Islet of Langerhans (tissue), 1 donor: ENCODE measurements around the gene SHISA8.
"Not testable (repeated sequence)": the region's sequence is repeated elsewhere in the genome, so short reads cannot be mapped to it uniquely, and the experiment has no call there.

Experiments used
- FAIRE-seq: peaks from one replicate; lab custom pipeline; 2011; peaks lifted over from hg19 to GRCh38; lab: Jason Lieb, UNC

SHISA8 gene

DNA sequence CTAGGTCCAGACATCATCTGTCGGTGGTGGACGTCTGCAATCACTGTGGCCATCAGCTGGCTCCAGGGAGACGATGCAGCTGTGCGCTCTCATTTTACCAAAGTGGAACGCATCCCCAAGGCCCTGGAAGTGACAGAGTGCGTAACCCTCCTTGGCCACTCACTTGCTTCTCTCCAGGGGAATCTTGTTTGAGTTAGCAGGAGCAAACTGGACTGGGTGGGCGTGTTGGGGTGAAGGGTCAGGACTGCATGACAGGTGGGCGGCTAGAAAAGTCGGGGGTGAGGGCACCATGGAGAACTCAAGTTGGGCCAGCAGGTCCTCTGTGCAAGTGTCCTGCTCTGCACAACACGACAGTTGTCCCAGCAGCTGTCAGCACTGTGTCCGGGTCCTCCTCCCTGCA lies 16.2 kb downstream of the SHISA8 start:
- FAIRE-seq, result no peak

DNA sequence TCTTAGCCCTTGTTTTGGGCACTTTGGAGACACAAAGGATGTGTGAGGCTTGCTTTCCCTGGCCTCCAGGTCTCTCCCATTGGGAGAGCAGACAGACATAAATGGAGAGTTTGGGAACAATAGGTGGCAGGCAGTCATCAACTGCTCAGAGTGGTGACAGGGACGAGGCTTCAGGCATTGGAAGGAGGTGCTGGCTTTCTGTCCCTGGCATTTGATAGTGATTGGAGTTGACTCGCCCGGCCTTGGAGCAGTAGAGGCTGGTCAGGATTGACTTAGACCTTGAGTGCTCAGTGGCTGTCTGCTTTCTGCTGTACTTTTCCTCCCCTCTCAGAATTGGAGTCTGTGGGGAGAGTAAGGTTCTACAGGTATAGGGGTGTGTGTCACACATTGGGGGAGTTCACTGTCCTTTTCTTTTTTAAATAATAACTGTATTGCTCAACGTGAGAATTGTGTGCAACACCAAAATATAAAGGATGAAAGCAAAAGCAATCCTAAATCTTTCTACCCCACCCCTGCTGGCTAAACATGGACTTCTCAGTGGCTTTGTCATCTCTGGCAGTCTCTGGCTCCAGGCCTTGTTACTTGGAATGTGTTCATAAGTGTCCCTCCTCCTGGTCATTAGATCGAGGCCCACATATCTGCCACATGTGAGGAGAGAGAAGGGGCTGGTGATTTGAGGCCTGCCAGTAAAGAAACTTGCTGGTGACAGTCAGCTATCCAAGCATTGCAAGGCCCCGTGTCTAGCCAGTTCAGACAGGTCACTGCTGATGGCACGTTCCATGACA lies 21.1 kb downstream of the SHISA8 start:
- no peak for FAIRE-seq

DNA sequence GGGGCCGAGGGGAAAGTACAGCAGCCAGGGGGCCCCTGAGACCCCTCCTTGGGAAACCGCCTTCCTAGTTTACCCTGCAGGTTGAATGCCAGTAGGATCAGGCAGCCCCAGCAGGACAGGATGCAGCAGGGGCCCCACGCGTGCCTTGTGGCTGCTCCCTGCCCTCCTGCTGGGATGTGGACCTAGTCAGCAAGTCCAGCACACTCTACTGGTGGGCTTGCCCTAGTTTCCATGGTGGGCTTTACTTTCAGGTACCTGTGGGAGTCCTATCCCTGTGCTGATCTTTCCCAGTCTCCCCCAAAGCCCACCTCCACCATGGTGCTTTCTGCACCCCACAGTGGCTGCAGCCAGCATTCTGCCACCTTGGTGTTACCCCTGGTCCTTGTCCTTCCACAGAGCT lies 22.2 kb downstream of the SHISA8 start:
- no peak for FAIRE-seq

DNA sequence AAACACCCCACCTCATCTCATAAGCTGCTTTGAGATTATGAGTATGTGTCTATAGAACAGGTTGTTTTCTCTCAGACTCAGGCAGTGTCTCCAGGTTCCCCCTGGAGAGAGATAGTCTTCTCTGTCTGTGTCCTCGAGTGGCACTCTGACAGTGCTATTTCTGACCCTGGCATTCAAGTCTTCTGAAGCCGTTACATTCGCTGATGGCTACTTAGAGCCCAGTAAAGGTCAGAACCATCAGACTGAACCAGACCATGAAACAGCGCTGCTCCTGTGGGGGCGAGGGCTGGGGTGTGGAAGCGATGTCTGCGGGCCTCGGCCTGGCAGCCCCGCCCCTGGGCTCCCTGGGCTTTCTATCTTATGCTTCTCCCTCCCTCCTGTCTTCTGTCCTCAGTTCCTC lies 23.5 kb downstream of the SHISA8 start:
- no peak for FAIRE-seq

DNA sequence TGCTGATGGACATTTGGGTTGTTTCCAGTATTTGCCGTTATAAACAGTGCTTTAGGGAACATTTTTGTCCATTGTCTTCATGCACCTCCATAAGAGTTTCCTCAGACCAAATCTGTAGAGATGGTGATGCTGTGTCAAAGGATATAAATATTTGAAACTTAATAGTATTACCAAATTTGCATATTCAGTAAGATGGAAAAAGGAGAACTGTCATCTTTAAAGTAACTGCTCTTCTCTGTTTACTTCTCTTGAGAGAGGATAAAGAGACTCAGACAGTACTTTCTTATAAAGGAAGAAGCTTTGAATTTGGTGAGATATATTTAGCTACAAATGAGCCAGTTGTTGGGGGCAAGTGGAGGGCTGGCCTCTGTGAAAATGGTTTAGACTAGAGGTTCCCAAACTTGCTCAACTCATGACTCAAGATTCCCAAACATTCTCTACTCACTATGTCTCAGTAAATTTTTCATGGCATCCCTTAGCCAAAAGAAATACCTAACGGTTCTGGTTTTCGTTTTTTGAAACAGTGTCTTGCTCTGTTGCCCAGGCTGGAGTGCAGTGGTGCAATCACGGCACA lies 26.2 kb downstream of the SHISA8 start:
- FAIRE-seq, result no peak

DNA sequence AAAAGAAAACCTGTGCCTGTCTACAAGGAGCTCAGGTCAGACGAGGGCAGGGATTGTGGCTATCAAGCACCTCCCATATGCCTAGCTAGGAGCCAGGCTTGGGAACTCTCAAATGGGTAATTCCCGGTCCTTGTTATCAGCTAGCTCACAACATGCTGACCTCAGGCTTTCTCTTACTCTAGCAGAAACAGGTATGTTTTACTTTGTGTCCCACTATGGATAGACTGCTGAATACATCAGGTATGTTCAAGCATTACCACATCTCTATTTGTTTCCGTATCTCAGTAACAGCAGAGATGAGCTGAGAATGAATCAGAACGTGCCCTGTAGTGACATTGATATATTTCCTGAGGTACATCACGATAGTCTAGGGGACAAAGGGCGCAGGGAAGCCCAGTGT lies 29.4 kb downstream of the SHISA8 start:
- no peak for FAIRE-seq

DNA sequence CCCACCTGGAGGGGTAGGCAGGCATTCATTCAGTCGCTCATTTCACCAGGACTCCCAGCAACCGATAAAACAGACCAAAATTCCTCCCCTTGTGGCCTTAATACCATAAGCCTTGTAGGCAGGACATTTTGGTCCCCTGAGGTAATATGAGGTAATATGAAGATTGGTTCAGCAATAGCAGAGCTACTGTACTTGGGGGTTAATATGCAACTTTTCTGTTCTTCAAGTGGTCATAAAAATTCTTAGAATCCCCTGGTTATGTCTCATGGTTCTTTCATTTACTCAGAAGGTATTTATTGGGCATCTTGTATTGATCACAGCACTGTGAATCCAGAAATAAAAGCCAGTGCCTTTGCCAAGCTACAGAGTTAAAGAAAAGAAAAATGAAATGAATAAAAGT lies 29.8 kb downstream of the SHISA8 start:
- no peak for FAIRE-seq

DNA sequence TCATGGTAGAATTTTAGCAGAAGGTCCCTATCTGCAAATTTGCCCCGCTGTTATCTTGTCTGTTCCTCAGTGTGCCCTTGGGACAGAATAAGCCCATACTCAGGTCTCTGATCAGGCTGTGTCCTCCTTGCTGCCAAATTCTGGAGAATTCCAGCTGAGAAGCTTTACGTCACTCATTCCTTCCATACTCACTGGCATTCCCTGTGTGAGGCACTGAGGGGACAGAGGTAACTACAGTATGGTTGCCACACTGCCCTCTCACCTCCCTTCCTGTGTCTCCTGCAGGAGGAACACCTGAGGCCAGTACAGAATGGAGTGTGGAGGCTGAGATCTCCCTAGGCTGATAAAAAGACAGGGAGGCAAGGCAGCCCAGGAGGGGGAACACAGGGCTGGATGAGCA lies 31.5 kb downstream of the SHISA8 start:
- FAIRE-seq, result no peak

DNA sequence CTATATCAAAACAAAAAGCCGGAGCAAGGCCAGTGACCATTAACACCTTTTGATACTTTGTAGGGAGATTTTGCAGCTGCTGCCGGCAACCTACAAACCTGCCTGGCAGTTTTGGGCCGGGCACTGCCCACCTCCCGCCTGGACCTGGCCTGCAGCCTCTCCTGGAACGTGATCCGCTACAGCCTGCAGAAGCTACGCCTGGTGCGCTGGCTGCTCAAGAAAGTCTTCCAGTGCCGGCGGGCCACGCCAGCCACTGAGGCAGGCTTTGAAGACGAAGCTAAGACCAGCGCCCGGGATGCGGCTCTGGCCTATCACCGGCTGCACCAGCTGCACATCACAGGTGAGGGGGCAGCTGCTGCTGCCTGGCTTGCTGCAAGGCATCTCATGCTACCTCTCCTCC lies 34.2 kb downstream of the SHISA8 start:
- no peak for FAIRE-seq

DNA sequence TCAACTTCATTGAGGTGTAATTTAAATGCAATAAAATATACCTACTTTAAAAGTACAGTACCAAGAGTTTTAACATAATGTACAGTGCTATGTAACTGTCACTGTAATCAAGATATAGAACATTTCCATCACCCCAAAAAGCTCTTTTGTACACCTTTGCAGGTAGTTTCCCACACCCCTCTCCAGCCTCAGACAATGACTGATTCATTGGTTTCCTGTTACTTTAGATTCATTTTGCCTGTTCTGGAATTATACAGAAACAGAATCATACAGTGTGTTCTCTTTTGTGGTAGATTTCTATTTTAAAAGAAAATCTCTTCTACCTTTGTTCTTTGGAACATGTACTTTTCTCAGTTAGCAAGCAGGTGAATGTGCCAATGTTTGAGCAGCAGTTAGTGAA lies 38.2 kb downstream of the SHISA8 start:
- no peak for FAIRE-seq

DNA sequence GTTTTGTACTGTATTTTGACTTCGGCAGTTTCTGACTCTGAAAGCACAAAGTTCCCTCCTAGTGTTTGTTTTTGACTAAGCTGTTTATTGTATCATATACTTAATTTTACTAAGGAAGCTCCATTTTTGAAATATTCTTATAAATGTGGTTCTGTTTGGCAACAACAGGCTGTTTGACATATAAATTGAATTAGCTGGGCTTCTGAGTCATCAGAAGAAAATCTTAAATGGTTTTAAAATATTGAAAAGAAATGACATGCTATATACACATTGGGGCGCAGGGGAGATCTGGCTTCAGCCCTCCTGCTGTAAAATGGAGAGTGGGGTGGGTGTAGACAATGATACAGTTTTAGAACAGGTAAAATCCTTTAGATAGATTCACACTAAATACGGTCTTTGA lies 38.6 kb downstream of the SHISA8 start:
- FAIRE-seq, result no peak

DNA sequence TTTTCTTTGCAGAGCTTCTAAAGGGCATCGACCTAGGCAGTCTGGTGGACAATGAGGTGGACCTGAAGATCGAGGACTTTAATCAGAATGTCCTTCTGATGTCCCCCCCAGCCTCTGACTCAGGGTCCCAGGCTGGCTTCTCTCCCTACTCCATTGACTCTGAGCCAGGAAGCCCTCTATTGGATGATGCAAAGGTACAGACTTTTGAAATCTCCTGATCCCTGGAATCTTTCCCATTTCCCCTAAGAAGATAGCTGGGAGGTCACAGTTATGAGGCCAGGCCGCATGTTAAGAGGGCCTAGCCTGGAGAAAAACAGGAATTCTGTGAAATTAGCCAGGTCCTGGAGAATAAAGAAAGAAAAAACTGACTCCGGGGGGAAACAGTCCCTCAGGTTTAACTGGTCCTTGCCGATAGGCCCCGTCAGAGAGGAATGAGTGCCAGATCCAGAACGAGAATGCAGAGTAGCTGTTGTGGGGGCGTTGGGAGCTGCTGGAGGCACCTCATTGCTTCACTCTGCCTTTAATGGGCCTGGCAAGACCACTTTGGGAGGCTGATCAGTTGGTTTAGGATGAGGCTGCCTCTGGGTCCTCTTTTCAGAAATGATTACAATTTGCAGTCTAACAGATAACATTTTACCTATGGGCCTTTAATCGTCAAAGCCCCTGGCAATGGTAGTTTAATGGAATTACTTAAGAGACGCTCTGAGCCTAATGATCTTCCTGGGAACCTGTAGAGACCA lies 39.2 kb downstream of the SHISA8 start:
- FAIRE-seq, result no peak

DNA sequence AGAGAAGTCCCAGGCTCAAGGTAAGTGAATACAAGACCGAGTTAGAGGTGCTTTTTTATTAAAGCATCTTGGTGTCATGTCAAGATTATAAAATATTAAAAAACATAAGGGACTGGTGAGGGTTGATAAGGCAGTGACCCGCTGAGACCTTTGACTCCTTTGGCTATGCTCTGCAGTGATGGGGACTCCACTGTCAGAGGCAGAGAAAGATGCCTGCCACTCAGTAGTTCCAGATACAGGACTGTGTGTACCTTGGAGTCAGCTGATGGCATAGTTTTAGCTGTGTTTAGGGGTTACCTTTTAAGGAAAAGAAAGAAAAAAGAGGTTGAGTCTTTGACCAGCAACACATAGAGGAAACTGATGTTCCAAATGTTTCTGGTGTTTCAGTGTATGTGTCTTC lies 40.8 kb downstream of the SHISA8 start:
- FAIRE-seq, result no peak

DNA sequence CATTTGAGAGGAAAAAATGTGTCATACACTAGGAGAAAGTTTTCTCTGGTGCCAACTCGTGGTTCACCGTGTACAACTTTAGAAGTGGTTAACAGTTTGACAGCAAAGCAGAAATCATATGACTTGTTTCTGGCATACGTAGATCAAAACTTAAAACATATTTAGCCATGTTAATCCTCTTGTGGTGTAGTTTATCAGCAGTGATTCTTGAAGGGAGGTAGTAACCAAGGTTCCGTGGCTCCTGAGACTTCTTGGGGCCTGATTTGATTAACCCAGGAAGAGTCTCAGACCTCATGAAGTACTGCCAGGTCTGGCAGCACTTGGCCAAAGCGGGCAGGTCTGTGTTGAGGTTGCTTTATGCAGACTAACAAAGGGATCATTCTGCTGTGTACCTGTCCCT lies 41.5 kb downstream of the SHISA8 start:
- no peak for FAIRE-seq

DNA sequence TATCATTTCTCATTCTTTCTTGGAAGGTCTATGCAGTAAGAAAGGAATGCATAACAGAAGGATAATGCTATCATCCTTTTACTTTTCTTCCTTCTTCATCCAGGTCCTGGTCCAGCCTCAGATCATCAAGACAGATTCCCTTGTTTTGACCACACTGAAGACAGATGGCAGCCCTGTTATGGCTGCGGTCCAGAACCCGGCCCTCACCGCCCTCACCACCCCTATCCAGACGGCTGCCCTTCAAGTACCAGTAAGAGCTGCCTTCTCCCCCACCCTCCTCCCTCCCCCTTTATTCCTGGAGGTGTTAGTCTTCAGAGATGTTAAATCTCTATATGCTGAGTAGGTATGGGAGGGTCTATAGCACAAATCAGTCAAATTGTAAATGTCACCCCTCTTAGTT lies 44.1 kb downstream of the SHISA8 start:
- FAIRE-seq, result no peak

DNA sequence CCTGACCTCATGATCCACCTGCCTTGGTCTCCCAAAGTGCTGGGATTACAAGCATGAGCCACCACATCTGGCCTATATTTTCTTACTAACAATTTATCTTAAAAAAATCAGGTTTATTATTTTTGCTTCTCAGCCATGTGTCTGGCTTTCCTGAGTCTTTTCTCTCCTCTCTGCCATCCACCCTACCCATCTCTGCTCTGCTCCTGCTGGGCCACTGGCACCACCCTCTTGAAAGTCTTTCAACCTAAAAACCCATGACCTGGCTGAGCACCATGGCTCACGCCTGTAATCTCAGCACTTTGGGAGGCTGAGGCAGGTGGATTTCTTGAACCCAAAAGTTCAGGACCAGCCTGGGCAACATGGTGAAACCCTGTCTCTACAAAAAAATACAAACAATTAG lies 44.8 kb downstream of the SHISA8 start:
- FAIRE-seq, result not testable (repeated sequence)

DNA sequence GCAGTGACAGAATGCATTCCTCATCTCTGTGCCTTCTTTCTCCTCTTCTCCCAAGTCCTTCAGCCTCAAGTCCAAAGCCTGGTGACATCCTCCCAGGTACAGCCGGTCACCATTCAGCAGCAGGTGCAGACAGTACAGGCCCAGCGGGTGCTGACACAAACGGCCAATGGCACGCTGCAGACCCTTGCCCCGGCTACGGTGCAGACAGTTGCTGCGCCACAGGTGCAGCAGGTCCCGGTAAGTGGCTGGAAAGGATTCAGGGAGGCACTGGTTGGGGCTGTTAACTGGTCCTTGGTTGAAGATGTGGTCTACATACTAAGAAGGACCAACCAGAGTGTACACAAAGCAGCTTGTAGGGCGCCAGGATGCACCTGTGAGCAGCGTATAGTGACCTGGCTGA lies 46.3 kb downstream of the SHISA8 start:
- no peak for FAIRE-seq

DNA sequence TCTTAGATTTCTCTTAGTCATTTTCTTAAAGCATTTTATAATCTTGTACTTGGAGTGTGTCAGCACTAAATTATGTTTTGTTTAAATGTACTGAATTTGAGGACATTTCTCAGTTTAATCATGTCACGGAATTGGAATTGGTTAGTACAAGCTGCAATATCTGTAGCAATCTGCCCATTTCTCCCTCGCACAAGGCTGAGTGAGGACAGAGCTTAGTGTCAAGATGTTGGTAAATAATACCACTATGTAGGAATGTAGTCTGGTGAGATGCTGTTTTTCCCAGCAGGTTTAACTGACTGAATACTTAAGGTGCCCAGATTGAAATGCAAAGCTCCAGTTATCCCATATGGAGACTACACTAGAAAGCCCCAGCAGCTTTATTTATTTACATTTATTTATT lies 51.4 kb downstream of the SHISA8 start:
- no peak for FAIRE-seq

DNA sequence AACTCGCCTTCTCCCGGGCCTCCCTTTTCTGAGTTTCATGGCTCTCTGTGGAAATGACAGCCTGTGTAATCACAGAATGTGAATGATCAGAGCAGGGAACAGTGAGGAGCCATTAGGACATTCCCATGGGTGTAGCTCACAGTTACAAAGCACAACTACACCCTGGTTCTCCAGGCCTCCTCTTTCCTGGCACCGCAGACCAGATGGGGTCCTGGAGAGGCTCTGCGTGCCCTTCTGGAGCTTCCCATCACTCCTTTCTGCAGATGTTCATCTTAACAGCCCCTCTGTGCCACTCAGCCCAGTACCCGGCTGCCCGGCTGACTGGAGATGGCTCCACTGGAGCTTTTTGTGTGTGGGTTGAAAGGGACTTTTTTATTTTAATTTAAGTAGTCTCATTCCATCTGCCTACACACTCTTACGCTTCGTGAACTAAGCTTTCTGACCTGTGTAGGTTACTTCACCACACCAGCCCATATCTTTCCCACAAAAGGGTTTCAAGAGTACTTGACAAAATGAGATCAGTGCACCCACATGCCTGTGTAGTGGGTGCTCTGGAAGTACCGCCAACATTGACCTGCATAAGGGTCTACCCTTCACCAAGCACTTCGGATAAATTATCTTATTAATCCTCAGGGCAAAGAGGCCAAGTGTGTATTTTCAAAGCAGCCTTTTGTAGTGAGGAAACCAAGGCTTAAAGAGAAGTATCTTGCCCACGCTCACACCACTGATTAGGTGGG lies 52.2 kb downstream of the SHISA8 start:
- no peak for FAIRE-seq

DNA sequence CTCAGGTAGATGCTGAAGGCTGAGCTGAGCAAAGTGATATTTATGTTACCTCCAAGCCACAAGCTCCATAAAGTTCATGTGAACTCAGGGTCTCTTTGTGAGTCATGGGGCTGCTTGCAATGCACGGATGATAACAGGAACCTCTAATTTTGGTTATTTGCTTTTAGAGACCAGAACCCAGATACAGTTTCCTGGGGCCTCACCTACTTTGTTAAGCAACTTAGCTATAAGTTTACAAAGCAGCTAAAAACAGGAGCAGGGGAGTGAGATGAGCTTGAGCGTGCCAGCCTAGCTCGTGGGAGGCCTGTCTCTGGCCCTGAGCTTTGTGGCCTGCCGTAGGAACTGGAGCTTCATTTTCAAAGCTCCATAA lies 52.7 kb downstream of the SHISA8 start:
- FAIRE-seq, result no peak
